D341Med (cell line): ENCODE data around the gene PCDH9.

Experiments used
- DNase-seq: peaks from one replicate; pipeline ENCODE4 v3.0.0; 2012; ENCODE audit warnings: low spot score

PCDH9 gene

GRCh38 chr13:67225252-67226159, 4.6 kb downstream of the PCDH9 start:
- no peak for DNase-seq

- DNase-seq = peak; percentile 75
Measured at GRCh38 chr13:67224148-67224846, 5.8 kb downstream of the PCDH9 start.

GRCh38 chr13:67223742-67224141, 6.4 kb downstream of the PCDH9 start:
- DNase-seq = no peak

- DNase-seq = no peak
Measured at GRCh38 chr13:67223024-67223423, 7.1 kb downstream of the PCDH9 start.

GRCh38 chr13:67221630-67222226, 8.4 kb downstream of the PCDH9 start:
- DNase-seq = no peak

- DNase-seq = no peak
Measured at GRCh38 chr13:67219113-67219512, 11.0 kb downstream of the PCDH9 start.

GRCh38 chr13:67217880-67218279, 12.3 kb downstream of the PCDH9 start:
- no peak for DNase-seq

- DNase-seq = no peak
Measured at GRCh38 chr13:67216864-67217263, 13.3 kb downstream of the PCDH9 start.

- DNase-seq = no peak
Measured at GRCh38 chr13:67210208-67210607, 19.9 kb downstream of the PCDH9 start.

GRCh38 chr13:67208552-67208951, 21.6 kb downstream of the PCDH9 start:
- no peak for DNase-seq

GRCh38 chr13:67204764-67205163, 25.4 kb downstream of the PCDH9 start:
- DNase-seq = no peak

- no peak for DNase-seq
Measured at GRCh38 chr13:67200605-67201004, 29.5 kb downstream of the PCDH9 start.

GRCh38 chr13:67200183-67200582, 30.0 kb downstream of the PCDH9 start:
- no peak for DNase-seq

- no peak for DNase-seq
Measured at GRCh38 chr13:67197704-67198103, 32.4 kb downstream of the PCDH9 start.

- DNase-seq = no peak
Measured at GRCh38 chr13:67193979-67194378, 36.2 kb downstream of the PCDH9 start.

- no peak for DNase-seq
Measured at GRCh38 chr13:67192751-67193150, 37.4 kb downstream of the PCDH9 start.

- no peak for DNase-seq
Measured at GRCh38 chr13:67186995-67187569, 43.1 kb downstream of the PCDH9 start.

GRCh38 chr13:67184247-67184646, 45.9 kb downstream of the PCDH9 start:
- DNase-seq = no peak

- DNase-seq = no peak
Measured at GRCh38 chr13:67183151-67183550, 47.0 kb downstream of the PCDH9 start.

- no peak for DNase-seq
Measured at GRCh38 chr13:67175836-67176459, 54.2 kb downstream of the PCDH9 start.

GRCh38 chr13:67168384-67168783, 61.8 kb downstream of the PCDH9 start:
- no peak for DNase-seq

GRCh38 chr13:67167420-67167819, 62.7 kb downstream of the PCDH9 start:
- no peak for DNase-seq
